NCI-H187 treated with DMSO at 0.1 percent for 48 hours (cell line): Measurements from ENCODE around the gene ALDH4A1.

ENCODE experiments used
- DNase-seq: peaks from one replicate; lab custom pipeline; 2025; lab: John Stamatoyannopoulos, UW

Gene ALDH4A1

DNA sequence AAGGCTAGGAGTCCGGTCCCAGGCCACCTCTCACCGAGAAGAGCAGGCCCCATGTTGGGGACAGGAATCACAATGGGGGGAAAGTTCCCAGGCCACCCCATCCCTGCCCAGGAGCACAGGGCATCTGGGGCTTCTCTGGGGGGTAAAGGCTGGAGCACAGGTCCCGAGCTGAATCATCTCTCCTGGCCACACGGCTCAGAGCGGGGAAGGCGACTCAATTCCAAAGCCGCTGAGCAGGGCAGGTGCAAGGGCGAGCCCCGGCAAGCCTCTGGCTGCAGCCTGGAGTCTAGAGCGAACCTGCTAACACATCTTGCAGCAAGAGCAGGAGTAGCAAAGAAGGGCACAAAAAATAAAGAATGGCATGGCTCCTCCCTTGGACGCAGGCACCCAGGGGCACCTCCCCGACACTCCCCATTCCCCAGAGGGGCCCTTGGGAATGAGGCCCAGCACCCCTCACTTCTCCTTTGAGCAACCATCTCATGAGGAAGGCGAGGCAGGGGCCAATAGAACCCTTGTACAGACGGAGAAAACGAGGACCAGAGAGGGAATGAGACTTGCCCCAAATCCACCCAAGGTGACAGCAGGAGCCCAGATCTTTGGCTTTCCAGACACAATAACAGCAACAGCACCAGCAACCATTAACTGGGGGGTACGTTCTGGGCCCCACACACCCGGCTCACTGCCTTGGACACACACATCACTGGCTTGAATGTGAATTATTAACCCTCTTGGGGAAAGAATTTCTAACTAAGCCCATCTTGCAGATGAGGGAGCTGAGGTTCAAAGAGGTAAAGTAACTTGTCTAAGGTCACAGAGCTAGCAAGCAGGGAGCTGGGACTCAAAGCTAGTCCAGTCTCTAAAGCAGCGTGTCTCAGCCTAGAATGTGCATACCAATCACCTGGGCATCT lies 20.7 kb upstream of the ALDH4A1 start:
- DNase-seq, result no peak

DNA sequence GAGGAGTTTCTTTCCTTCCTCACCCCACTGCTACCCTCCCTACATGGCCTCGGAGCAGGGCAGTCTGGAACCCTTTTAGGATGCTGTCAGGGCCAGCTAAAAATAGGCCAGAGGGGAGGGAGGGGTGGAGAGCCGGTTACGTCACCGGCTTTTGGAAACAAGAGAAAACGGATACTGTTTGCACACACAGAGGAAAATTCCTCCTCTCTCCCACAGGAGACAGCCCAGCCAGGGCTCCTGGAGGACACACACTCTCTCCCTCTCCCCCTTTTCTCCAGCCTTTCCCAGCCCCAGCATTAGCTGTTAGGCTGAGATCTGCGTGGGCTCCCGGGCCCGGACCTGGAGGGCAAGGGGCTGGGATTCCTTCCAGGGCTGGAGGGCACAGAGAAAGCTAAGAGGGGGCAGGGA lies 20.0 kb upstream of the ALDH4A1 start:
- no peak for DNase-seq

DNA sequence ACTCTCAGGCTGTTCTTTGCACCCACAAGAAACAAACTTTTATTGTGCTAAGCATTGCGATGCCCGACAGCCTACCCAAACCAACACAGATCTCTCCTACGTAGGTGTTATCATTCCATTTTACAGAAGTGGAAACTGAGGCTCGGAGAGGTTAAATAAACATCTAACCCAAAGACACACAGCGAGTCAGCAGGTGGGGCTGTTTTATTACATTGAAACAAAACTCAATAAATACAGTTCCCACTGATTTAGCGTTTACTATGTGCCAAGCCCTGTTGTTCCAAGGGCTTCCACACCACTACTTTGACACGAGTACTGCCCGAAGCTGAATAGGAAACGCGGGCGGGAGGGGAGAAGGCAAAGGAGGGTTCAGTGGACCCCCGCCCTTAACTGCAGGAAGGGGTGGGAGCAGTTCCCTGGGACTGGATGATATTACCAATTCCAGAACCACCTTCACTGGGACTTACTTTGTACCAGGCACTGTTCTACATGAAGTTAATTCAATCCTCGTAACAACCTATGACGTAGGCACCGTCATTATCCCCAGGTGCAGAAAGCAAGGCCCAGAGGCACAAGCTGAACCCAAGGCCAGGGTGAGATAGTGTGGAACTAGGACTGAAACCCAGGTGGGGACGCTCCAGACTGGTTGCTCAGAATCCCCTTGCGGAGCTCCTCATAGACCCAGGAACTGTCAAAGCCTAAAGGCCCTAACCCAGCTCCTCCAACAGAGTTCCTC lies 19.3 kb upstream of the ALDH4A1 start:
- no peak for DNase-seq

DNA sequence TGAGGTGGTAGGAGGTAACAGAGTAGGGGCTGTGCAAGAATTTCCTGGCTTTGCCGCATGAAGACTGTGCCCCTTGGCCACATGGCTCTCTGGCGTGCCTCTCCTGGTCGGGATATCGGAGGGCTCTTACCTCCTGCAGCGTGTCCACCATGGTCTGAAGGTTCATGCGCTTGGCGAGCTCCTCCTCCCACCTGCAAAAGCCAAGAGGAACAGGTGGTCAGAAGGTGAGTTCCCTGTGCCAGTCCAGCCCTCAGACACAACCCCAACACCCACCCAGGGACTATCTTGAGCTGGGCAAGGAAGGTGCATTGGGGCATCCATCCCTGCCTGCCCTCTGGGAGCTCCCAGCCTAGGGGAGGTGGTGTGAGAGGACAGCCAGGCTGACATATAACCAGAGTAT lies 18.6 kb upstream of the ALDH4A1 start:
- DNase-seq, result no peak

DNA sequence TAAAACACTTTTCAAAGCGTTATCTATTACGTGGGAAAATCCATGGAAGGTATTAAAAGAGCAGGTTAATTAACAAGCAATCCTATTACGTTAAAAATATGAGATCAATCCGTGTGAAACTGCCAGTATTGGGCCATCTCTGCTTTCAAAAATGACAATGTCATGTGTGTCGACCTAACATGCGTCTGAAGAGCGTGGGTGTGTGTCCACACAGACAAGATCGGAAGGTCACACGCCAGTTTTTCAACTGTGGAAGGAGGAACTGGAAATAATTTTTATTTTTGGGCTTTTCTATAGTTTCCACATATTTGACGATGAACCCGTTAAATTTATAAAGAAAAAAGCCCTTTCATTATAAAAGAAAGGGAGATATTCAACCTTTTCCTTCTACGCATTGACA lies 17.6 kb upstream of the ALDH4A1 start:
- DNase-seq, result no peak

DNA sequence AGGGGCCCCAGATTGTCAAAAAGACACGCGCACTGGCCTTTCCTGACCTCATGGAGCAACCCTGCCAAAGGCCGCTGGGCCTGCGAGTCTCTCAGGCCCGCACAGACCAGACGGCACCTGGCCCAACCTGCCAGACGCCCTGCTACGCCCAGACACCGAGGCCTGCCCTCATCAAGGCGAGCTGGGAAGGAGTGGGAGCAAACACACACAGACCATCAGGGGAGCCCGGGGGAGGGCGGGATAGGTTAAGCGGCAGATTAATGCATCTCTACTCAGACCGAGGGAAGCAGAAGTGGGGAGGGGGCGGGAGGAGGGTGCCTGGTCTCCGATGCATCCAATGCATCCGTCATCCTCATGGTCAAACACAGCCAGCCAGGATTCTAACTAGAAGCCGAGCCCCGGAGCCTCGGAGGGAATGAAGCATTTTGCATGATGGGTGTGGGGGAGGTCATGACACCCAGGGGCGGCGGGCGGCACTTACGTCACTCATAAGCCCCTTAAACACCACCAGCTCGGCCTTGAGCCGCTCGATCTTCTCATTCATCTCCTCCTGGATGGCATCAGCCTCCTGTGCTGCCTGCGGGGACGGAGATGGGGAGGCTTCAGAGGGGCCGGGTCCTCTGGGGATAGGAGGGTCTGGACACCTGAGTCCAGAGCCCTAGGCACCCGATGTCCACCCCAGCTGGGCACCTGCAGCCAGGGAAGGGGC lies 17.0 kb upstream of the ALDH4A1 start:
- DNase-seq, result no peak

DNA sequence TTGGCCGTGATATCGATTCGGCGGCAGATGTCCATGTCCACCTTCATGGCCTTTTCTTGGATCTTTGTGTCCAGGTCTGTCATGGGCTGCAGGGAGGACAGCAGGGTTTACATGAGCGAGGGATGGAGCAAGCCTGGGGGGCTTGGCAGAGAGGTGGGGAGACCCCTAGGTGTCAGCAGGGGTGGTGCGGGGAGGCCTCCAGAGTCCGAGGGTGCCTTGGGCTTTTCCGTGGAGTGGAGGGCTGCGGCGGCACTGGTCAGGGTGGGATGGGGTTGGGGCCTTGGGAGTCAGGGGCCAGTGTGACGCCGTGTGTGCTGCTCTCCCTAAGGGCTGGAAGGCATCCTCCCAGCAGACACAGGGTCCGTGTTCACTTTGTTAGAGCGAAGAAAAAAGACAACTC lies 16.1 kb upstream of the ALDH4A1 start:
- DNase-seq, result no peak

DNA sequence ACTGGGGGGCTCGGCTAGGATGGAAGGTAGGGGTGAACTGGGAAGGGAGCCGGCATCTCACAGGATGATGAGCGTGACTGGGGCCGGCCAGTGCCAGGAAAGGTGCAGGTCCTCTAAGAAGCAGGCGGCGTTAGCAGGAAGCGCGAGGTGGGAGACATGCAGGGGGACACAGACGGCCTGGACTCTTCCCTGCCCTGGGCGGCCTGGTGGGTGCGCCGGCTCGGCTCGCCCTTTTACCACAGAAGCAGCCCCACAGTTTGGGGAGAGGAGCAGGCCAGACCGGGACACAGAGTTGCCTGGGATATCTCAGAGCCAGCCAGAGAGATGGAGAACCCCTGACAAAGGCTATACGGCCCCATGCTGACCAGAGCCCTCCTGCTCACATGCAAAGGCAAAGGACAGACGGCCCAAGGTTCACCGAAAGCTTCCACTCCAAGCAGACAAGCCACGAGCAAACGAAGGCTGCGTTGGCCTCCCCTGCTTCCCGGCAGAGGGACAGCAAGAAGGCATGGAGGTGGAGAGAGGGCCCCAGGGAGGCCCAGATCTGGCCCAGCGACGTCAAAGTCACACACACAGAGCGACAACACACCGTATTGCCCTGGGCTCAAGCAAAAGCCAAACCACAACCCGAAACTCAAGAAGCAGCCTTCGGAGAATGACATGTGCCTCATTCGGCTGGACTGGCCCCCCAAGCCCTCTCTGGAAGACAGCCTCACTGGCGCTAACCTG lies 14.9 kb upstream of the ALDH4A1 start:
- DNase-seq, result no peak

DNA sequence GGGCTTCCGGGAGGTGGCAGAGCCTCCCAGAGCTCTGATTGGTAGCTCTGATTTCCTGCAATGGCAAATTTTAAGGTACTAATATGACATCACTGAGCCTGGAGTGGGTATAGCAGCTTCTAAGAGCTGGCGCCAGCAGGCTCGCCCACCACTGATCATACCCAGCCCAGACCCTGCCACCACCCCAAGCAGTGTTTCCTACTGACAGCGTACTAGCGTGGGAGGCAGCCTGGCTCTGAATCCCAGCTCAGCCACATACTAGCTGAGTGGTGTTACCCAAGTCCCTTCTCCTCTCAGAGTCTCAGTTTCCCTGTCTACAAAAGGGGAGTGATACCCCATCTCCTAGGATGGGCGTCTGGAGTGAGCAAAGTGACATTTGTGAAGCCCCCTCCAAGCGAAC lies 13.0 kb upstream of the ALDH4A1 start:
- DNase-seq, result no peak

DNA sequence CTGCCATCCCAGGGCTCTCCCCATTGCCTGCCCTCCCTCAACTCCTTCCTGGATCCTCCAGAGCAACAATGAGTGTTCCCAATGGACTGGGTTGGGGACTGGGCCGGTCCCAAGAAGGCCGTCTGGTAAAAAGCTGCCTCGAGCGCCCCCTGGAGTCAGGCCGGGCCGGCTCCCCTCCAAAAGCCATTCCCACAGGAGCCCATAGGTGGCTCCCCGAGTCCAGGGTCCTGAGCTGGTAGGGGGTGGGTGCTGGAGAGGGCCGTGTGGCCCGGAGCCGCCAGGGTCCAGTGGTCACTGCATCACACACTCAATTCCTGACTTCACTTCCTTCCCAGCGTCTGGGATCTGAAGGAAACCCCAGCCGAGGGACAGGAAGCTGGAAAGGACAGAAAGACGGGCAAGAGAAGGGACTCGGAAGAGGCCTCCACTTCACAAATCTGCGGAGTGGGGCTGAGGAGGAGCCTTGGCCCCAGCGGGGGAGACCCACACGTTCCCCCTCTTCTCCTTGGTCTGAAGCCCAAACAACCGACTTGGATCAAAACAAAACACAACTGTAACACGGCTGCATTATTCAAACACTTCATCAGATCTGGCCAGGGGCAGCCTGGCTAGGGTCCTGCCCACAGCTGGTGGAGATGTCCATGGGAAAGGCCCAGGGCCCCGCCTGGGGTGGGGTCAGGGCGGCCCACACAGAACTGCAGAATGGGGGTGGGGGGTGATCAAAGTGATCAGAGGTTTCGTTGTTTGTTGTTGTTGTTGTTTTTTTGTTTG lies 10.9 kb upstream of the ALDH4A1 start:
- DNase-seq, result no peak

DNA sequence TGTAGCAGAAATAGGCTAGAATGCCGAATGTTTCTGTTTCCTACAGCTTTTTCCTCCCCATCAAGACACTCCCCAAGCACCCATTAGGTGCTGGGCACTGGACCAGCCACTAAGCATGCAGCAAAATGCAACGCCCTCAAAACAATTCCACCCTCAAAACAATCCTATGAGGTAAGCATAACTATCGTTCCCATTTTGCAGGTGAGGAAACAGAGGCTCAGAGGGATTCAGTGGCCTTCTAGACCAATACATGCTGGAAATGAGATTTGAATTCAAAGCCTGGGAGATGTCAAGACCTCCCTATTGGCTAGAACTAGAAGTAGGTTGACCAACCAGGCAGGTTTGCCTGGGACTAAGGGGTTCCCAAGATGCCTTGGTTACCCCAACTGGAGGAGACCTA lies 10.2 kb upstream of the ALDH4A1 start:
- DNase-seq, result no peak

DNA sequence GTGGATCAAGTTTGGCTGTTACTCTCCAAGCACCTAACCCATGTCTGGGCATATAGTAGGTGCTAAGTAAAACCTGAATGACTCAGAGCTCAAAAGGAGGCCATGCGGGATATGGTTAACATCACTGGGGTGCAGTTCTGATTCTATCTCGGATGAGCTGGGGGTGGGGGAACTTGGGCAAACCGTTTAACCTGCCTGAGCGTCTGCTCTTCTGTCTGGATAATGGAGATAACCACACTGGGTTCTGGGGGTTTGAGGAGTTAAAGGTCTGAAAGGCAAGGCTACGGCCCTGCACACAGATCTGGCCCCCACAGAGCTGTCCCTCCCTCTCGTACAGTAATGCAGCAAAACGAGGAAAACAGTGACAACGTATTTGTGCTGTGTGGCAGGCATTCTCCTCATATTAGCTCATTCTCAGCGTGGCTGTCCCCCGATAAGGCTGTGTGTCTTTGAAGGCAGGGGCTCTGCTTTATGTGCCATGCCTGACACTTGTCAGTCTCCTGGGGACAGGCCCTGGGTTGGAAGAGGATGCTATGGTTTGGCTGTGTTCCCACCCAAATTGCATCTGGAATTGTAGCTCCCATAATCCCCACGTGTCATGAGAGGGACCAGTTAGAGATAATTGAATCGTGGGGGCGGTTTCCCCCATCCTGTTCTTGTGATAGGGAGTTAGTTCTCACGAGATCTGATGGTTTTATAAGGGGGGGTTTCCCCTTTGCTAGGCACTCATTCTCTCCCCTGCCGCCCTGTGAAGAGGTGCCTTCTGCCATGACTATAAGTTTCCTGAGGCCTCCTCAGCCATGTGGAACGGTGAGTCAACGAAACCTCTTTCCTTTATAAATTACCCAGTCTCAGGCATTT lies 6.8 kb upstream of the ALDH4A1 start:
- no peak for DNase-seq

DNA sequence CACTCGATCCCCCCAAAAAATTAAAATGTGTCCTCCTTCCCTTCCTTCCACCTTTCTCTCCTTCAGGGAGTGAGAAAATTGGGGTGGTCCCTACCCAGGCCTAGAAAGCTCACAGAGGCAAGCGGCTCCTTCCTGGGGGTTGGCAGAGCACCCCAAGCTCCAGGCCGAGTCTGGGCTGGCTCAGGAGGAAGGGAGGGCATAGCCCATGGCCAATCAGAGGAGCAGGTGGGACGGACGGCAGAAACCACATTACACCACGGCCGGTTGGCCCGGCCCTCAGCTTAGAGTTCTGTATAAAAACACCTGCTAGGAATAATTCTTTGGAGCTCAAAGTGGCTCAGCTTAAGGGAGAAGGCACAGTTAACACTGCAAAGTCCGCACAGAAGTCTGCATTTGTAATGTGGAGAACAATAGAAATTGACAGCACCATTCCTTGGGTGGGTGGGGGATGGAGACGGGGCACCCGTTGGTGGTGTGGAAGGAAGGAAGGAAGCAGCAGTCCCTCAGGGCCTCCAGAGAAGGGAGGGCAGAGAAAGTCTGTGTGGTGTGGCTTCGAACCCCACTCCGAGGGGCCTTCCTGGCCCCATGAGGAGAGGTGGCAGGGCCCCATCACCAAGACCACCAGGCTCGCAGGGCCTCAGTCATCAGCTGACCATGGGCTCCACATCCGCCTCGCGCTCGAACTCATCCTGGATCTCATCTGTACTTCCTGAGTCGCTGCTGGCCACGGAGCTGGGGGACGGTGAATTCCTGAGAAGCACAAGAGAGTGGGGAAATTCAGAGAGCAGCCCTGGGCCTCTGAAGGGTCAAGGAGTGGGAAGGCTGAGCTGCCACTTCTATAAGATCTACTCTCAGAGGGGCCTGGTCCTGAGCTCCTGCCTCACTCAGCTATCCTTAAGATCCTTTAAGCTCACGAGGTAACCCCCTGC lies 5.8 kb upstream of the ALDH4A1 start:
- DNase-seq, result no peak

DNA sequence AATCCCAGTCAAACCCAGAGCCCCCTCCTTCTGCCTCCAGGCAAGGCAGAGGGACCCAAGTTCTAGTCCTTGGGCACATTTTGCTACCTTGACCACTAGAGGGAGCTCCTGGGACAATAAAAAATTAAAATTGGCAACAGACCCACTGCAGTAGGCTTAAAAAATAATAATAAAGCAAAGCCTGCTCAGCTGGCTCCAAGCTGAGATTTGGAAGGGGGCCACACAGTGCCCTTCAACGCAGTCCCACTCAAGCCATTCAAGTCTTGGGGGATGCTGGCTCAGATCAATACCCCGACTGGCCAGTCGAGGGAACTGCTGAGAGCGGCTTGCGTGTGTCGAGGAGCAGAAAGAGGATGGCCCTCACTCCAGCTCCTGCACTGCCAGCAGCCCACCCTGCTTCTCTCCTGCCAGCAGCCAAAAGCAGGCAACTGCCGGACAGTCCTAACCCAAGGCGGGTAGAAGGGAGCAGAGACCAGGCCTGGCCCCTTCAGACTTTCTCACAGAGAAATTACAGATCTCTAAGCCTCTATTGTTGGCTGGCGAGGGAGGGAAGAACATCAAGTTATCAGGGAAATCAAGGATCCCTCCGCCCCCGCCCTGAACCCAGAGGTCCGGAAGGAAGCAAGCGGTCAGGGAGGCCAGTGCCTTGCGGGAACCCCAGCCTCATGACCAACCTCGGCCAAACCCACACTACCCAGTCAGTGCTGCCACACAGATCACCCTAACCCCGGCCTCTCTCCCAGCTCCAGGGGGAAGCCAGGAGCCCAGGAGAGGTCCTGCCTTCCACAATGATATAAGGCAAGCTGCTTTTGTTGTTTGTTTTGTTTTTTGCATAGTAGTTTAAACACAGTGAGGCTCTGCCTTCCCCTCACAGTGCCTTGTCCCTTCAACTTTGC lies 4.9 kb upstream of the ALDH4A1 start:
- DNase-seq, result no peak

DNA sequence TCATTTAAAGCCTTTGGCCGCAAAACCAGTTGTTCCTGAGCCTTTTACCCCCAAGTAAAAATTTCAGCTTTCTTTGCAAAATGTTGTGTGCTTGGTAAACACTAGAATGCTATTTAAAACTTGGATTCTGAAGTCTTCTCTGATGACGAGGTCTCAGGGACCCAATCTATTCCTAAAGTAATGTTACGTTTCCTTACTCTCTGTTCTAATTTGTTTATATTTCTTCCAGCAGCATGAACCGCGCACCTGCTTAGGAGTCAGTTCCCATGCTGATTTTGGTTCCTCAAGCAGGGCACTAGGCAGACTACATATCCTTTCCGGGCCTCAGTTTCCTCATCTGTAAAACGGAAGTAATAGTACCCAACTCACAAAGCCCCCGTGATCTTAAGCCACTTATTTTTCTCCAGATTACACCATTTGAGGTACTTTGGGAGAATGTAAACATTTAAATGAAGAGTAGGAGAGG lies 969 bp upstream of the ALDH4A1 start:
- no peak for DNase-seq

DNA sequence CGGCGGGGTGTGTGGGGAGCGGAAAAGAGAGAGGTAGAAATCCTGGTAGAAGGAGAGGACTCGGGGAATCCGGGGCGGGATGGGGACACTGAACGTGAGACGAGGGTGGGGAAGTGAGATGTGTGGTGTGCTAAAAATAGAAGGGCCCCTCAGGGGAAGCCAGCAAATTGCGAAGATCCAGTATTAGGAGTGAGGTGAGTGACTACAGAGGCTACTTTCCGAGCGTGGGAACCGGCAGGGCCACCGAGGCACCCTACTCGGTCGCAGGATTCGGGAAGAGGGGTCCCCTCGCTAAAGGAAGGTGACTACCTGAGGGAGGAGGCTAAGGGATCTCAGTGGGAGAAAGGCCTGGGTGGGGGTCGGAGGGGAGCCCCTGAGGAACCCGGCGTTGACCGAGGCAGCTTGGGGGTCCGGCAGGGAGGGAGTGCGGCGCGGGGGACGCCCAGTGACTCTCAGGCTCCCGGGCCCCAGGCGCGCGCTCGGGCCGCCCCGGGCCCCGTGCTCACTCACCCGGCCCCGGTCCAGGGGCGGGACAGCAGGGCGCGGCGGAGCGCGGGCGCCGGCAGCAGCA lies 318 bp downstream of the ALDH4A1 start:
- no peak for DNase-seq

DNA sequence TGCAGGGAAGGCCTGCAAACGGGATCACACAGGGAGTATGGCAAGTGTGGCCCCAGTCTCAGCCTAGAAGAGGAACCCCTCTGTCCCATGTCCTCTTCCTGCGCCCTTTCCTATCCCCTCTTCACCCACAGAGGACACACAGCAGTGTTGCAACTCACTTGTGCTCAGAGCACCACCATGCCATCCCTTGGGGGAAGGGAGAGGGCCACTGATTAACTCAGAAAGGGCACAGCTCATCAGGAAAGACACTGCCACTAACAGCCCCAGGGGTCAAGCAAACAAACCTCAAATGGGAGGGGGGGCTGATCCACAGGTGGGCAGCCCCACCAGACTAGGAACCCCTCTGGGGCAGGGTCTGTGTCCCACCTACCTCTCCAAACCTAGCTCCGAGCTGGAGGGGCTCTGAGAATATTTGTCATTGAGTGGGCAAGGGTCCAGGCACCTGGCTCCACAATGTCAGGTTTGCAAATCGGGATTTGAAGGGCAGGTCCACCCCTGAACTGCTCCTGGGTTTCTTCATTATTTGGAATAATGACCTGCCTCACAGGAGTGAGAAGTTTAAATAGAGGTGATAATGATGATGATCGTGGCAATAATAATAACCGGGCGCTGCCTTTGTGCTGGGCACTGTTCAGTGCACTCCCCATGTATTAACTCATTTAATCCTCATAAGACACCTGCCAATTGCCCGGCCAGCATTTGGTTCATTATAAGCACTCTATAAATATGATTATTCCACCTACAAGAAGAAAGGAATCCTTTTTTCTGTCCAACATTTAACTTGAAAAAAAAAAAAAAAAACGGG lies 1.0 kb downstream of the ALDH4A1 start:
- DNase-seq, result no peak
